GM23338 (cell line): ENCODE results near the gene PPP6R2.
"Not testable (repeated sequence)": the region's sequence is repeated elsewhere in the genome, so short reads cannot be mapped to it uniquely, and the experiment has no call there.

Experiments used
- CREB1 ChIP-seq: fragments of 250-450 bp; sonication (Bioruptor Pico); IDR thresholded peaks from 2 replicates; pipeline ENCODE4 v1.5.0; 2020; ENCODE audit warnings: low read depth, mild to moderate bottlenecking, moderate library complexity
- EZH2 ChIP-seq: fragments of 200-600 bp; sonication (generic); IDR thresholded peaks from one replicate; pipeline ENCODE4 v1.8.0; 2017; ENCODE audit warnings: antibody characterized with exemption, mild to moderate bottlenecking, low read depth; ENCODE audit not compliant: unreplicated experiment
- TF ChIP-seq, protein P1 (sequence below), 2 experiments: fragments of 200-600 bp in 1 of 2; sonication (generic) in 1 of 2; conservative IDR thresholded peaks; 2 replicates each; pipeline versions ENCODE4 v1.5.1 to v1.6.1; 2016 to 2017; ENCODE audit warnings: antibody characterized with exemption in 2 of 2, low read depth in 2 of 2, mild to moderate bottlenecking in 2 of 2, moderate library complexity in 1 of 2
- TF ChIP-seq, protein P2 (sequence below): IDR thresholded peaks from one replicate; pipeline ENCODE4 v1.6.1; 2018; ENCODE audit warnings: antibody characterized with exemption; ENCODE audit not compliant: unreplicated experiment

DNA sequence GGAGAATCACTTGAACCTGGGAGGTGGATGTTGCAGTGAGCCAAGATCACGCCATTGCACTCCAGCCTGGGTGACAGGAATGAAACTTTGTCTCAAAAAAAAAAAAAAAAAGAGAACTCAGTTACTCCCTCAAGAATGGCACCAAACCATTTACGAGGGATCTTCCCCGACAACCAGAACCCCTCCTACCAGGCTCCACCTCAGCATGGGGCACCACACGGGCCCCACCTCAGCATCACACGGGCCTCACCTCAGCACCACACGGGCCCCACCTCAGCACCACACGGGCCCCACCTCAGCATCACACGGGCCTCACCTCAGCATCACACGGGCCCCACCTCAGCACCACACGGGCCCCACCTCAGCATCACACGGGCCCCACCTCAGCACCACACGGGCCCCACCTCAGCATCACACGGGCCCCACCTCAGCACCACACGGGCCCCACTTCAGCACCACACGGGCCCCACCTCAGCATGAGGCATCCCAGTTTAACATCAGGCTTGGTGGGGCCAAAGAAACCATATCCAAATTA is 38.0 kb downstream of the PPP6R2 start:
- TF ChIP-seq, protein P1, sequence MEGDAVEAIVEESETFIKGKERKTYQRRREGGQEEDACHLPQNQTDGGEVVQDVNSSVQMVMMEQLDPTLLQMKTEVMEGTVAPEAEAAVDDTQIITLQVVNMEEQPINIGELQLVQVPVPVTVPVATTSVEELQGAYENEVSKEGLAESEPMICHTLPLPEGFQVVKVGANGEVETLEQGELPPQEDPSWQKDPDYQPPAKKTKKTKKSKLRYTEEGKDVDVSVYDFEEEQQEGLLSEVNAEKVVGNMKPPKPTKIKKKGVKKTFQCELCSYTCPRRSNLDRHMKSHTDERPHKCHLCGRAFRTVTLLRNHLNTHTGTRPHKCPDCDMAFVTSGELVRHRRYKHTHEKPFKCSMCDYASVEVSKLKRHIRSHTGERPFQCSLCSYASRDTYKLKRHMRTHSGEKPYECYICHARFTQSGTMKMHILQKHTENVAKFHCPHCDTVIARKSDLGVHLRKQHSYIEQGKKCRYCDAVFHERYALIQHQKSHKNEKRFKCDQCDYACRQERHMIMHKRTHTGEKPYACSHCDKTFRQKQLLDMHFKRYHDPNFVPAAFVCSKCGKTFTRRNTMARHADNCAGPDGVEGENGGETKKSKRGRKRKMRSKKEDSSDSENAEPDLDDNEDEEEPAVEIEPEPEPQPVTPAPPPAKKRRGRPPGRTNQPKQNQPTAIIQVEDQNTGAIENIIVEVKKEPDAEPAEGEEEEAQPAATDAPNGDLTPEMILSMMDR (conservative IDR thresholded peaks at IDR 0.05; ENCODE audit: low read depth in 2 of 2) = not testable (repeated sequence)
- TF ChIP-seq, protein P2, sequence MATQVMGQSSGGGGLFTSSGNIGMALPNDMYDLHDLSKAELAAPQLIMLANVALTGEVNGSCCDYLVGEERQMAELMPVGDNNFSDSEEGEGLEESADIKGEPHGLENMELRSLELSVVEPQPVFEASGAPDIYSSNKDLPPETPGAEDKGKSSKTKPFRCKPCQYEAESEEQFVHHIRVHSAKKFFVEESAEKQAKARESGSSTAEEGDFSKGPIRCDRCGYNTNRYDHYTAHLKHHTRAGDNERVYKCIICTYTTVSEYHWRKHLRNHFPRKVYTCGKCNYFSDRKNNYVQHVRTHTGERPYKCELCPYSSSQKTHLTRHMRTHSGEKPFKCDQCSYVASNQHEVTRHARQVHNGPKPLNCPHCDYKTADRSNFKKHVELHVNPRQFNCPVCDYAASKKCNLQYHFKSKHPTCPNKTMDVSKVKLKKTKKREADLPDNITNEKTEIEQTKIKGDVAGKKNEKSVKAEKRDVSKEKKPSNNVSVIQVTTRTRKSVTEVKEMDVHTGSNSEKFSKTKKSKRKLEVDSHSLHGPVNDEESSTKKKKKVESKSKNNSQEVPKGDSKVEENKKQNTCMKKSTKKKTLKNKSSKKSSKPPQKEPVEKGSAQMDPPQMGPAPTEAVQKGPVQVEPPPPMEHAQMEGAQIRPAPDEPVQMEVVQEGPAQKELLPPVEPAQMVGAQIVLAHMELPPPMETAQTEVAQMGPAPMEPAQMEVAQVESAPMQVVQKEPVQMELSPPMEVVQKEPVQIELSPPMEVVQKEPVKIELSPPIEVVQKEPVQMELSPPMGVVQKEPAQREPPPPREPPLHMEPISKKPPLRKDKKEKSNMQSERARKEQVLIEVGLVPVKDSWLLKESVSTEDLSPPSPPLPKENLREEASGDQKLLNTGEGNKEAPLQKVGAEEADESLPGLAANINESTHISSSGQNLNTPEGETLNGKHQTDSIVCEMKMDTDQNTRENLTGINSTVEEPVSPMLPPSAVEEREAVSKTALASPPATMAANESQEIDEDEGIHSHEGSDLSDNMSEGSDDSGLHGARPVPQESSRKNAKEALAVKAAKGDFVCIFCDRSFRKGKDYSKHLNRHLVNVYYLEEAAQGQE = not testable (repeated sequence)
- TF ChIP-seq CREB1 (CRISPR knock-in tag); EZH2: not testable (repeated sequence)
